Measurements from ENCODE around the gene PRRC2B. TPM values are rescaled to one million over a fixed set of nuclear protein-coding genes. Genes with fewer than 3 reads are reported as not detected.
"Not testable (repeated sequence)": the region's sequence is repeated elsewhere in the genome, so short reads cannot be mapped to it uniquely, and the experiment has no call there.

PRRC2B gene
- total and polyA plus RNA-seq, 9 donors, result 86.7 to 319 (median 234) TPM

DNA sequence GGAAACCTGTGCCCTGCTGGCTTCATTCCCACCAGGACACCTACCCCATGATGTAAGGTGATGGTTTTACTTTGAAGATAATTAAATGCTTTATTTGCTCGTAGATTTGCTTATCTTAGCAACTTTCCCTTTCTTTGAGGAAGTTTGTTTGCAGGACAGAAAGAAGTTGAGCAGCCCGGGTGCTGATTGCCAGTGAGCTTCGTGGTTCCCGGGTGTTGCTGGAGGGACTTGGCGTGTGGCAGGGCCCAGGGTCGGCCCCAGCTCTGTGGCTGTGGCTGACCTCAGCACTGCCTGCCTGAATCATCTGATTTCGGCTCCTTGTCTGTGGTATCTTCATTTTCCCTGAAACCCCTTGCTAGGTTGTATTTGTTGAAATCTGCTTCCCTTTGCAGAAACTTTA lies 117.5 kb downstream of the PRRC2B start:
- Histone ChIP-seq H3K27me3 (no peaks in the 10 kb centered on the region), H3K4me3 (no peak overlapping the region), H3K36me3 (no peaks in the 10 kb centered on the region), H3K4me1 (ENCODE audit: insufficient read depth) (no peaks in the 10 kb centered on the region), H3K27ac (no peak overlapping the region), H3K9me3 (no peaks in the 10 kb centered on the region)
- 76 to 84% (median 78%) methylated on average over 7 of the region's 7 CpGs for WGBS, 3 donors
- no peak for DNase-seq
- TF ChIP-seq EP300 (IDR thresholded peaks at IDR 0.05), result no peak
- TF ChIP-seq, protein P1, sequence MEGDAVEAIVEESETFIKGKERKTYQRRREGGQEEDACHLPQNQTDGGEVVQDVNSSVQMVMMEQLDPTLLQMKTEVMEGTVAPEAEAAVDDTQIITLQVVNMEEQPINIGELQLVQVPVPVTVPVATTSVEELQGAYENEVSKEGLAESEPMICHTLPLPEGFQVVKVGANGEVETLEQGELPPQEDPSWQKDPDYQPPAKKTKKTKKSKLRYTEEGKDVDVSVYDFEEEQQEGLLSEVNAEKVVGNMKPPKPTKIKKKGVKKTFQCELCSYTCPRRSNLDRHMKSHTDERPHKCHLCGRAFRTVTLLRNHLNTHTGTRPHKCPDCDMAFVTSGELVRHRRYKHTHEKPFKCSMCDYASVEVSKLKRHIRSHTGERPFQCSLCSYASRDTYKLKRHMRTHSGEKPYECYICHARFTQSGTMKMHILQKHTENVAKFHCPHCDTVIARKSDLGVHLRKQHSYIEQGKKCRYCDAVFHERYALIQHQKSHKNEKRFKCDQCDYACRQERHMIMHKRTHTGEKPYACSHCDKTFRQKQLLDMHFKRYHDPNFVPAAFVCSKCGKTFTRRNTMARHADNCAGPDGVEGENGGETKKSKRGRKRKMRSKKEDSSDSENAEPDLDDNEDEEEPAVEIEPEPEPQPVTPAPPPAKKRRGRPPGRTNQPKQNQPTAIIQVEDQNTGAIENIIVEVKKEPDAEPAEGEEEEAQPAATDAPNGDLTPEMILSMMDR (IDR thresholded peaks at IDR 0.05), result no peak
- no peak for TF ChIP-seq POLR2A (IDR thresholded peaks at IDR 0.05)
- intact Hi-C loops (cut with DNase I), result loop anchor here in 1 of 4 donors (5.0 kb wide), 1 partner anchor 344 kb away; no protein-coding TSS in a partner anchor

DNA sequence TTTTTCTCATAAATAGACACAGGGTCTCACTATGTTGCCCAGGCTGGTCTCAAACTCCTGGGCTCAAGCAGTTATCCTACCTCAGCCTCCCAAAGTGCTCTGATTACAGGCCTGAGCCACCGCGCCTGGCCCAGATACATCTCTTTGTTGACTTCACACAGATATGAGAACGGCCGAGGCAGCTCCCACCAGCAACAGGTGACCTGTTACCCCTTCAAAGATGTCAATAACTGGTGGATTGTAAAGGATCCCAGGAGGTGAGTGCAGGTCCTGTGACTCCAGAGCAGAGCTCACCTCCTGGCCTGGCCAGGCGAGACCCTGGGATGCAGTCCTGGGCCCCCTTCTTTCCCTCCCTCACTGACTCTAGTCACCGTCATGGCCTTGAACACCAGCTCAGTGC lies 118.0 kb downstream of the PRRC2B start:
- 68 to 88% (median 76%) methylated on average over 6 of the region's 6 CpGs for WGBS, 3 donors
- Histone ChIP-seq H3K36me3 (no peaks in the 10 kb centered on the region), H3K9me3 (no peaks in the 10 kb centered on the region), H3K27ac (no peak overlapping the region), H3K27me3 (no peaks in the 10 kb centered on the region), H3K4me3 (no peak overlapping the region), H3K4me1 (ENCODE audit: insufficient read depth) (no peaks in the 10 kb centered on the region)
- no peak for DNase-seq
- TF ChIP-seq POLR2A (IDR thresholded peaks at IDR 0.05), result no peak
- TF ChIP-seq, protein P1 (IDR thresholded peaks at IDR 0.05), result no peak
- TF ChIP-seq EP300 (IDR thresholded peaks at IDR 0.05), result no peak
- intact Hi-C loops (cut with DNase I), result loop anchor here in 1 of 4 donors (5.0 kb wide), 1 partner anchor 345 kb away; no protein-coding TSS in a partner anchor

DNA sequence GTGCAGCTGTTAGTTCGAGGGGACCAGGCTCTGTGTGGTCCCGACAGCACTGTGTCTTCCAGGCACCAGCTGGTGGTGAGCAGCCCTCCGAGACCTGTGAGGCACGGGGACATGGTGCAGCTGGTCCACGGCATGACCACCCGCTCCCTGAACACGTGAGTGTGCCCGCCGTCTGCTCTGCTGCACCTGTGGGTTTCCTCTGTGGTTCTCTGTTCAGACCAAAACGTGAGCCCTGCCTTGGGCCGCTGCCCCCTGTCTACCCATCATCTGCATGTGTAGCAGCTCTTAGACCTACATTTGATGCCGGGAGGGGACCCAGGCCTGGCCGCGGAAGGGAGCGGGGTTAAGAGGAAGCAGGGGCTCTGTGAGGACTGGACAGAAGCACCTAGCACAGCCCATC lies 119.3 kb downstream of the PRRC2B start:
- H3K27me3 ChIP-seq, result no peaks in the 10 kb centered on the region
- no peak for DNase-seq
- H3K36me3 ChIP-seq, result no peaks in the 10 kb centered on the region
- H3K4me1 ChIP-seq (ENCODE audit: insufficient read depth), result no peaks in the 10 kb centered on the region
- H3K9me3 ChIP-seq, result no peaks in the 10 kb centered on the region
- 91 to 95% (median 92%) methylated on average over 15 of the region's 15 CpGs for whole genome bisulfite sequencing, 3 donors
- intact Hi-C loops (cut with DNase I), result loop anchor here in 1 of 4 donors (5.0 kb wide), 1 partner anchor 346 kb away; no protein-coding TSS in a partner anchor
- no peak overlapping the region for H3K27ac ChIP-seq
- no peak for TF ChIP-seq EP300 (IDR thresholded peaks at IDR 0.05)
- TF ChIP-seq, protein P1 (IDR thresholded peaks at IDR 0.05), result no peak
- no peak for TF ChIP-seq POLR2A (IDR thresholded peaks at IDR 0.05)
- H3K4me3 ChIP-seq, result no peak overlapping the region

DNA sequence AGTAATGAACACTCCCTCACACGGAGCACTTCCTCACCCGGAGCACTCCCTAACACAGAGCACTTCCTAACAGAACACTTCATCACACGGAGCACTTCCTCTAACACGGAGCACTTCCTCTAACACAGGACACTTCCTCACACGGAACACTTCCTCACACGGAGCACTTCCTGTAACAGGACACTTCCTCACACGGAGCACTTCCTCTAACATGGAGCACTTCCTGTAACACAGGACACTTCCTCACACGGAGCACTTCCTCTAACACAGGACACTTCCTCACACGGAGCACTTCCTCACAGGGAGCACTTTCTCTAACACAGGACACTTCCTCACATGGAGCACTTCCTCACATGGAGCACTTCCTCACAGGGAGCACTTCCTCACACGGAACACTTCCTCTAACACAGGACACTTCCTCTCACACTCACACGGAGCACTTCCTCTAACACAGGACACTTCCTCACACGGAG lies 121.7 kb downstream of the PRRC2B start:
- 79 to 81% (median 81%) methylated on average over 8 to 12 of the region's 12 CpGs for WGBS, 3 donors
- DNase-seq; H3K4me1 ChIP-seq (ENCODE audit: insufficient read depth): not testable (repeated sequence)

DNA sequence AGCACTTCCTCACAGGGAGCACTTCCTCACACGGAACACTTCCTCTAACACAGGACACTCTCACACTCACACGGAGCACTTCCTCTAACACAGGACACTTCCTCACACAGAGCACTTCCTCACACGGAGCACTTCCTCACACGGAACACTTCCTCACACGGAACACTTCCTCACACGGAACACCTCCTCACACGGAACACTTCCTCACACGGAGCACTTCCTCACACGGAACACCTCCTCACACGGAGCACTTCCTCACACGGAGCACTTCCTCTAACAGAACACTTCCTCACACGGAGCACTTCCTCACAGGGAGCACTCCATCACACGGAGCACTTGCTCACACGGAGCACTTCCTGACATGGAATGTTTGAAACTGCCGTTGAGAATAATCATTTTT lies 122.2 kb downstream of the PRRC2B start:
- Histone ChIP-seq H3K27me3 (no peaks in the 10 kb centered on the region), H3K27ac (no peak overlapping the region), H3K4me1 (ENCODE audit: insufficient read depth) (no peaks in the 10 kb centered on the region), H3K4me3 (no peak overlapping the region), H3K36me3 (no peaks in the 10 kb centered on the region), H3K9me3 (no peaks in the 10 kb centered on the region)
- TF ChIP-seq POLR2A (IDR thresholded peaks at IDR 0.05) (no peak), EP300 (IDR thresholded peaks at IDR 0.05) (no peak)
- TF ChIP-seq, protein P1 (IDR thresholded peaks at IDR 0.05), result no peak
- DNase-seq, result no peak
- intact Hi-C loops (cut with DNase I), result no loop called here
- WGBS, 3 donors, result 81 to 86% (median 83%) methylated on average over 13 to 15 of the region's 15 CpGs

More for the DNA sequence above, 121.7 kb downstream of the PRRC2B start:
- H3K27me3 ChIP-seq; H3K36me3 ChIP-seq; intact Hi-C loops (cut with DNase I); H3K27ac ChIP-seq; H3K4me3 ChIP-seq; H3K9me3 ChIP-seq: not testable (repeated sequence)

All from ovary (tissue), 9 donors.